KOPT-K1 (cell line): Measurements from ENCODE around the gene LSM12.
"Not testable (repeated sequence)": the region's sequence is repeated elsewhere in the genome, so short reads cannot be mapped to it uniquely, and the experiment has no call there.

Experiments
- H3K27ac ChIP-seq: fragments of 200-600 bp; sonication (generic); 2 replicates; pipeline ENCODE4 v1.5.1; 2016; ENCODE audit warnings: antibody characterized with exemption, mild to moderate bottlenecking, low read depth, low read length; ENCODE audit not compliant: poor library complexity, severe bottlenecking
- H3K36me3 ChIP-seq: fragments of 200-600 bp; sonication (generic); 2 replicates; pipeline ENCODE4 v1.5.1; 2017; ENCODE audit warnings: antibody characterized with exemption, mild to moderate bottlenecking, low read length, moderate library complexity; ENCODE audit not compliant: insufficient read depth
- H3K9me3 ChIP-seq: fragments of 200-600 bp; sonication (generic); 2 replicates; pipeline ENCODE4 v1.5.1; 2017; ENCODE audit warnings: antibody characterized with exemption, low read length, mild to moderate bottlenecking; ENCODE audit not compliant: insufficient read depth, poor library complexity, severe bottlenecking

LSM12 gene

GRCh38 chr17:44071198-44071520, 4.7 kb upstream of the LSM12 start:
- no peaks in the 10 kb centered on the region for H3K36me3 ChIP-seq
- H3K27ac ChIP-seq, result peak overlapping the region; percentile 55
- no peaks in the 10 kb centered on the region for H3K9me3 ChIP-seq

- Histone ChIP-seq H3K27ac (peak within 1 kb of the TSS; percentile 55), H3K36me3 (no peaks in the 10 kb centered on the region), H3K9me3 (no peaks in the 10 kb centered on the region)
These were observed 4.2 kb upstream of the LSM12 start, which contains the start of gene G6PC3 for GRCh38 chr17:44070455-44071197. G6PC3 (plus strand) TSS chr17:44070735; CDS start chr17:44070966, 231 bp downstream.

DNA sequence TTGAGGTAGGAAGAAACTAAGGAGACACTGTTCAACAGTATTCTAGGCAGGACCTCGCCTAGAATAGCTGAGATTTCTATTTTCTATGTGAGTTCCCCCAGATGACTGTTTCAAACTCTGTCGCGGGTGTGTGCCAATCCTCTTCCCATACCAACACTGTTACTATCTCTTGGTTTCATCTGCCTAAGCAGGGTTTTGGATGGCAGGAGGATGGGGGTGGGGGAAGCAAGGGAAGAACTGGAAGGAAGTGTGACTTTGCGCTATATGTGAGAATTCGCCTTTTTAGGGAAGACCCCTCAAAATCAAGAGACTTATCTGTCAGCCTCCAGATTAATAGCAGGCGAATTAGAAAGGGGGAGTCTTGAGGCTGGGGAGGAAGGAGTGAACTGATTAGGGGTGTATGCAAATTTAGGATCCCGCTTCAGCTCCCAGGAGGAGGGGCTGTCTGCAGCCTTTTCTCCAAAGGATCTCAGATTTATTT, 3.5 kb upstream of the LSM12 start:
- H3K9me3 ChIP-seq, result no peaks in the 10 kb centered on the region
- H3K36me3 ChIP-seq, result no peaks in the 10 kb centered on the region
- H3K27ac ChIP-seq, result peak overlapping the region; percentile 55

- H3K36me3 ChIP-seq, result peaks cover 19% of the 10 kb centered on the region
- no peak overlapping the region for H3K27ac ChIP-seq
- H3K9me3 ChIP-seq, result no peaks in the 10 kb centered on the region
These were observed 1.1 kb upstream of the LSM12 start for GRCh38 chr17:44067545-44067940.

GRCh38 chr17:44065668-44066203, 735 bp downstream of the LSM12 start:
- H3K27ac ChIP-seq, result peak overlapping the region; percentile 78
- peaks cover 37% of the 10 kb centered on the region for H3K36me3 ChIP-seq
- no peaks in the 10 kb centered on the region for H3K9me3 ChIP-seq

GRCh38 chr17:44063704-44064639, 2.5 kb downstream of the LSM12 start:
- Histone ChIP-seq H3K36me3 (peaks cover 54% of the 10 kb centered on the region), H3K9me3 (no peaks in the 10 kb centered on the region), H3K27ac (no peak overlapping the region)

- Histone ChIP-seq H3K36me3 (peaks cover 63% of the 10 kb centered on the region), H3K9me3 (no peaks in the 10 kb centered on the region), H3K27ac (no peak overlapping the region)
These were observed 3.6 kb downstream of the LSM12 start for GRCh38 chr17:44062871-44063270.

DNA sequence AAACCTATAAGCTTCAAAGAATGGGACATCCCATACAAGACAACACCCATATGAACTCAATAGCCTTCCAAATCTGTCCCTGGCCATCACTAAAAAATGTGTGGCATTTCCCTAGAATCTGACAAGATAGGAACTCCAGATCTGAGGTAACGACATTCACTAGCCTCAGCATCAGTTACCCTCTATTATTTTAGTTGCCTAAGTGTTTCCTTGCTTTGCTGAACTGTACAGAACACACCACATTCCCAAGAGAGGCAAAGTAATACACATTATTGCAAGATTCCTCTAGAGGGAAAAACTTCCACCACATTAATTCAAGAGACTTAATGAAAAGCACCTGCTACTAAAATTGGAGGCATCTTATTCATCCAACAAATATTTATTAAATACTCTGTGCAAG, 5.0 kb downstream of the LSM12 start:
- H3K27ac ChIP-seq, result no peak overlapping the region
- no peaks in the 10 kb centered on the region for H3K9me3 ChIP-seq
- peaks cover 77% of the 10 kb centered on the region for H3K36me3 ChIP-seq

DNA sequence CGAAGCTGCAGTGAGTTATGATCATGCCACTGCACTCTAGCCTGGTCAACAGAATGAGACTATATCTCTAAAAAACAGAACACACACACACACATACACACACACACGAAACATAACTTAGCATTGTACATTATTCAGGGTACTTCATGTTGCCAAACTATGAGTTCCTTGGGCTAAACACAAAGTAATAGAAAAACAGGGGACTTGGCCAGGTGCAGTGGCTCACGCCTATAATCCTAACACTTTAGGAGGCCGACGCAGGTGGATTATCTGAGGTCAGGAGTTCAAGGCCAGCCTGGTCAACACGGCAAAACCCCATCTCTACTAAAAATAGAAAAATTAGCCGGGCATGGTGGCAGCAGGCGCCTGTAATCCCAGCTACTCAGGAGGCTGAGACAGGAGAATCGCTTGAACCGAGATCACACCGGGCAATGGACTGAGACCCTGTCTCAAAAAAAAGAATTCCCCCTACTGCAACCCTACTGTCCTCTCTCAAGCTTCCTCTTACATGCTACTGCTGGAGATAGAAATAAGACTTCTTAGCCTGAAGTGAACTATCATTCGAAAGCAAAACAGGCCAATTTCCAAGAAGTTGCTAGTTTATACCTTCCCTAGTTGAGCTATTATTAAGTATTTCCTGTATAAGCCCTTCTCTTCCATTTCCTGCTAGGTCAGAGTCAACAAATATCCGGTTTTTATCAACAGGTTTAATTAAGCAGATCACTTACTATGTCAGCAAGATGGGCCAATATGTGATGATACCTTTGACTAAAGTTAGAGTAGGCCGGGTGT, 7.2 kb downstream of the LSM12 start:
- Histone ChIP-seq H3K27ac (no peak overlapping the region), H3K36me3 (peaks cover 94% of the 10 kb centered on the region), H3K9me3 (no peaks in the 10 kb centered on the region)

- Histone ChIP-seq H3K9me3 (no peaks in the 10 kb centered on the region), H3K27ac (no peak overlapping the region), H3K36me3 (peaks cover 93% of the 10 kb centered on the region)
These were observed 13.2 kb downstream of the LSM12 start for GRCh38 chr17:44053125-44053872.

- H3K36me3 ChIP-seq, result peaks cover 83% of the 10 kb centered on the region
- no peaks in the 10 kb centered on the region for H3K9me3 ChIP-seq
- no peak overlapping the region for H3K27ac ChIP-seq
These were observed 17.0 kb downstream of the LSM12 start for GRCh38 chr17:44049294-44050060.

GRCh38 chr17:44046893-44047292, 19.6 kb downstream of the LSM12 start:
- H3K9me3 ChIP-seq, H3K27ac ChIP-seq: not testable (repeated sequence)
- H3K36me3 ChIP-seq, result peaks cover 76% of the 10 kb centered on the region

DNA sequence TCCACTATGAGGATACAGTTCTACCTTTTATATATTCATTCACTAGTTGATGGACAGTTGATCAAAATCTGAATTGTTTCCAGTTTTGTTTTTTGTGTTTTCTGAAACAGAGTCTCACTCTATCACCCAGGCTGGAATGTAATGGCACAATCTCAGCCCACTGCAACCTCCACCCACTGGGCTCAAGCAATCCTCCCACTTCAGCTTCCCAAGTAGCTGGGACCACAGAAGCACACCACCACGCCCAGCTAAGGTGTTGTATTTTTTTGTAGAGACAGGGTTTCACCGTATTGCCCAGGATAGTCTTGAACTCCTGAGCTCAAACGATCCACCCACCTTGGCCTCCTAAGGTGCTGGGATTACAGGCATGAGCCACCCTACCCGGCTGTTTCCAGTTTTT, 21.0 kb downstream of the LSM12 start:
- no peaks in the 10 kb centered on the region for H3K9me3 ChIP-seq
- H3K36me3 ChIP-seq, result peaks cover 68% of the 10 kb centered on the region
- H3K27ac ChIP-seq, result no peak overlapping the region
